Measurements from ENCODE around the gene NHP2. TPM values are rescaled to one million over a fixed set of nuclear protein-coding genes. Genes with fewer than 3 reads are reported as not detected.

NHP2 gene
- total RNA-seq, 1 donor = 88.1 TPM

GRCh38 chr5:178120607-178121357 lies 32.9 kb downstream of the NHP2 start:
- peak; percentile 76 for DNase-seq (ENCODE audit: low read depth)
- H3K4me3 ChIP-seq (ENCODE audit: low read depth, low read length) = peak overlapping the region; percentile 35
- peak; percentile 47 for TF ChIP-seq CTCF (IDR thresholded peaks at IDR 0.05; ENCODE audit: insufficient read depth, low read depth, low read length)

- no peak for TF ChIP-seq CTCF (IDR thresholded peaks at IDR 0.05; ENCODE audit: insufficient read depth, low read depth, low read length)
- H3K4me3 ChIP-seq (ENCODE audit: low read depth, low read length) = no peak overlapping the region
- no peak for DNase-seq (ENCODE audit: low read depth)
These were observed 33.6 kb downstream of the NHP2 start for GRCh38 chr5:178119915-178120606.

- no peak for TF ChIP-seq CTCF (IDR thresholded peaks at IDR 0.05; ENCODE audit: insufficient read depth, low read depth, low read length)
- DNase-seq (ENCODE audit: low read depth) = no peak
- no peak overlapping the region for H3K4me3 ChIP-seq (ENCODE audit: low read depth, low read length)
These were observed 35.6 kb downstream of the NHP2 start for GRCh38 chr5:178117923-178118701.

- DNase-seq (ENCODE audit: low read depth) = no peak
- no peak overlapping the region for H3K4me3 ChIP-seq (ENCODE audit: low read depth, low read length)
- TF ChIP-seq CTCF (IDR thresholded peaks at IDR 0.05; ENCODE audit: insufficient read depth, low read depth, low read length) = no peak
These were observed 37.4 kb downstream of the NHP2 start for GRCh38 chr5:178116143-178116885.

- no peak for TF ChIP-seq CTCF (IDR thresholded peaks at IDR 0.05; ENCODE audit: insufficient read depth, low read depth, low read length)
- no peak overlapping the region for H3K4me3 ChIP-seq (ENCODE audit: low read depth, low read length)
- no peak for DNase-seq (ENCODE audit: low read depth)
These were observed 37.9 kb downstream of the NHP2 start for GRCh38 chr5:178115814-178116142.

- DNase-seq (ENCODE audit: low read depth) = no peak
- no peak overlapping the region for H3K4me3 ChIP-seq (ENCODE audit: low read depth, low read length)
- TF ChIP-seq CTCF (IDR thresholded peaks at IDR 0.05; ENCODE audit: insufficient read depth, low read depth, low read length) = no peak
These were observed 38.4 kb downstream of the NHP2 start for GRCh38 chr5:178115136-178115813.
